K562 (cell line): ENCODE measurements around the gene SPEM3. TPM values are rescaled to one million over a fixed set of nuclear protein-coding genes. Genes with fewer than 3 reads are reported as not detected.

Experiments used
- ATAC-seq: fragments of 200-7000 bp; cut with Tn5 transposase; 3 replicates; pipeline ENCODE4 v1.9.1; 2020; ENCODE audit warnings: moderate library complexity
- BruUV-seq: library from RNA; stranded (reverse); fragments of 400-500 nt; replicated peaks from 2 replicates; lab custom pipeline; 2021; lab: Mats Ljungman, UMichigan
- CTCF ChIA-PET: fragments of 300-600 bp; formaldehyde crosslinking; extraction: SDS; loops from one replicate; lab custom pipeline; 2021; ENCODE audit warnings: low intra/inter-chr PET ratio; lab: Yijun Ruan, JAX
- POLR2A ChIA-PET: fragments of 300-600, 350-650 bp; sonication (Branson Sonifier 250); formaldehyde crosslinking; extraction: SDS; loops from one replicate; lab custom pipeline; 2021; ENCODE audit warnings: antibody characterized with exemption, inconsistent platforms; lab: Yijun Ruan, JAX
- DNase-seq, 4 experiments: peaks; one replicate each; pipeline versions ENCODE4 v3.0.0 to v3.0.0-alpha.2; 2011 to 2018; ENCODE audit warnings: low spot score in 3 of 4, mixed read lengths in 3 of 4; ENCODE audit errors: extremely low read depth in 1 of 4
- FAIRE-seq: peaks from 2 replicates; lab custom pipeline; 2011; peaks lifted over from hg19 to GRCh38; lab: Jason Lieb, UNC
- H2AFZ ChIP-seq: 2 replicates; pipeline ENCODE4 v1.6.0; 2011; ENCODE audit warnings: low read depth, low read length, control low read depth, inconsistent platforms
- H3K27ac ChIP-seq: fragments of 200-600 bp; 3 replicates; pipeline ENCODE4 v1.8.0; 2011; ENCODE audit warnings: low read depth, mild to moderate bottlenecking, control low read depth, inconsistent platforms, low read length, moderate library complexity, mixed read lengths; ENCODE audit errors: extremely low read depth
- H3K27me3 ChIP-seq, 2 experiments: fragments of 300-600 bp in 1 of 2; 2 replicates in 1 of 2; 3 replicates in 1 of 2; pipeline versions ENCODE4 v1.6.0 to v1.8.0; 2011; ENCODE audit warnings: inconsistent platforms in 2 of 2, low read length in 2 of 2, mild to moderate bottlenecking in 1 of 2, mixed read lengths in 1 of 2, moderate library complexity in 1 of 2; ENCODE audit not compliant: control insufficient read depth in 2 of 2, insufficient read depth in 2 of 2
- H3K36me3 ChIP-seq: fragments of 300-600 bp; 3 replicates; pipeline ENCODE4 v1.8.0; 2011; ENCODE audit warnings: mild to moderate bottlenecking, low read length, inconsistent platforms; ENCODE audit not compliant: control insufficient read depth, insufficient read depth
- H3K4me1 ChIP-seq, 2 experiments: fragments of 200-600 bp in 1 of 2; replicated peaks in 1 of 2; 2 replicates in 1 of 2; 3 replicates in 1 of 2; pipeline versions ENCODE4 v1.5.1 to v1.8.0; 2011; ENCODE audit warnings: inconsistent platforms in 2 of 2, low read length in 2 of 2, mild to moderate bottlenecking in 1 of 2, mixed read lengths in 1 of 2, moderate library complexity in 1 of 2; ENCODE audit not compliant: control insufficient read depth in 2 of 2, insufficient read depth in 2 of 2
- H3K4me2 ChIP-seq: 2 replicates; pipeline ENCODE4 v1.6.1; 2011; ENCODE audit warnings: low read length, control low read depth, inconsistent platforms, mixed read lengths; ENCODE audit not compliant: insufficient read depth
- H3K4me3 ChIP-seq: fragments of 200-600 bp; sonication (generic), shearing (Covaris generic); 2 replicates; pipeline ENCODE4 v1.5.1; 2016; ENCODE audit warnings: control low read depth, inconsistent platforms
- H3K79me2 ChIP-seq: fragments of 200-600 bp; 3 replicates; pipeline ENCODE4 v1.8.0; 2011; ENCODE audit warnings: low read length, inconsistent platforms; ENCODE audit not compliant: control insufficient read depth, insufficient read depth
- H3K9ac ChIP-seq, 2 experiments: 2 replicates each; pipeline versions ENCODE4 v1.6.0 to v1.6.1; 2011; ENCODE audit warnings: low read depth in 2 of 2, low read length in 2 of 2, control low read depth in 1 of 2, inconsistent platforms in 1 of 2, mild to moderate bottlenecking in 1 of 2, mixed read lengths in 1 of 2; ENCODE audit not compliant: insufficient read depth in 1 of 2
- H3K9me1 ChIP-seq: one replicate; pipeline ENCODE4 v1.6.0; 2011; ENCODE audit warnings: inconsistent platforms, mild to moderate bottlenecking, low read length, moderate library complexity; ENCODE audit not compliant: control insufficient read depth, insufficient read depth
- H3K9me3 ChIP-seq: replicated peaks from 2 replicates; pipeline ENCODE4 v1.5.1; 2011; ENCODE audit warnings: low read depth, low read length, inconsistent platforms; ENCODE audit not compliant: control insufficient read depth, insufficient read depth
- H4K20me1 ChIP-seq: replicated peaks from 2 replicates; pipeline ENCODE4 v1.6.1; 2011; ENCODE audit warnings: low read length, inconsistent platforms, mixed read lengths; ENCODE audit not compliant: control insufficient read depth, insufficient read depth
- HDAC1 ChIP-seq, 2 experiments: fragments of 450-650 bp; IDR thresholded peaks; 2 replicates each; pipeline ENCODE4 v1.6.1; 2016 to 2017; ENCODE audit warnings: inconsistent platforms in 1 of 2, mild to moderate bottlenecking in 1 of 2, moderate library complexity in 1 of 2
- HIVEP1 ChIP-seq: fragments of 250-450 bp; sonication (Bioruptor Pico); IDR thresholded peaks from 2 replicates; pipeline ENCODE4 v1.4.0; 2020; ENCODE audit warnings: mild to moderate bottlenecking
- ILK ChIP-seq: fragments of 450-650 bp; IDR thresholded peaks from 2 replicates; pipeline ENCODE4 v1.6.1; 2016; ENCODE audit warnings: missing genetic modification characterization, low read depth, mild to moderate bottlenecking, missing compliant biosample characterization, moderate library complexity, borderline replicate concordance
- KHSRP ChIP-seq: fragments of 450-650 bp; IDR thresholded peaks from 2 replicates; pipeline ENCODE4 v1.6.1; 2017
- MTF1 ChIP-seq: fragments of 250-450 bp; sonication (Bioruptor Pico); IDR thresholded peaks from 2 replicates; pipeline ENCODE4 v1.9.0; 2021; ENCODE audit warnings: moderate library complexity, mild to moderate bottlenecking, inconsistent platforms, borderline replicate concordance
- RBM17 ChIP-seq: fragments of 200-400 bp; formaldehyde crosslinking; IDR thresholded peaks from 2 replicates; pipeline ENCODE4 v1.6.1; 2017; ENCODE audit warnings: low read depth, mild to moderate bottlenecking, low read length, borderline replicate concordance
- RHOXF2B ChIP-seq: fragments of 250-450 bp; sonication (Bioruptor Pico); conservative IDR thresholded peaks from 2 replicates; pipeline ENCODE4 v1.5.1; 2021
- SNIP1 ChIP-seq: fragments of 450-650 bp; IDR thresholded peaks from 2 replicates; pipeline ENCODE4 v1.7.1; 2017; ENCODE audit warnings: low read depth, mild to moderate bottlenecking
- STAT5A ChIP-seq: IDR thresholded peaks from 2 replicates; pipeline ENCODE4 v1.6.1; 2012; ENCODE audit warnings: low read length, inconsistent platforms, borderline replicate concordance
- STAT6 ChIP-seq: sonication (generic); formaldehyde crosslinking; IDR thresholded peaks from 2 replicates; pipeline ENCODE4 v1.8.1; 2023; ENCODE audit warnings: mild to moderate bottlenecking, missing genetic modification reagents
- ZBTB11 ChIP-seq, 3 experiments: fragments of 200-800 bp in 1 of 3; fragments of 250-450 bp in 1 of 3; fragments of 450-650 bp in 1 of 3; sonication (Bioruptor Pico) in 1 of 3; sonication (Bioruptor generic) in 1 of 3; formaldehyde crosslinking in 1 of 3; IDR thresholded peaks; 2 replicates each; pipeline versions ENCODE4 v1.6.1 to v1.8.0; 2016 to 2022; ENCODE audit warnings: mild to moderate bottlenecking in 2 of 3, missing genetic modification characterization in 2 of 3, missing compliant biosample characterization in 1 of 3, moderate library complexity in 1 of 3
- ZBTB7A ChIP-seq: IDR thresholded peaks from 2 replicates; pipeline ENCODE4 v1.6.1; 2011; ENCODE audit warnings: low read depth, mild to moderate bottlenecking, low read length, moderate library complexity, borderline replicate concordance; ENCODE audit not compliant: control insufficient read depth
- ZFX ChIP-seq: sonication (generic); formaldehyde crosslinking; IDR thresholded peaks from 2 replicates; pipeline ENCODE4 v1.8.0; 2022; ENCODE audit warnings: mild to moderate bottlenecking, missing genetic modification reagents, moderate library complexity
- ZNF217 ChIP-seq: sonication (generic); formaldehyde crosslinking; IDR thresholded peaks from 2 replicates; pipeline ENCODE4 v1.8.0; 2022; ENCODE audit warnings: mild to moderate bottlenecking, missing genetic modification reagents
- ZNF316 ChIP-seq: fragments of 450-650 bp; IDR thresholded peaks from 2 replicates; pipeline ENCODE4 v1.6.1; 2016
- WGBS: fragments of 100-300 bp; shearing (Covaris generic); methylation state at CpG from one replicate; pipeline ENCODE4 v1.1.6; 2016; ENCODE audit warnings: low coverage, mixed read lengths; ENCODE audit not compliant: insufficient coverage; ENCODE audit errors: missing lambda C conversion rate; 5-methylcytosine and 5-hydroxymethylcytosine counted together
- in situ Hi-C: fragments of 300-500 bp; cut with MboI; formaldehyde crosslinking; loops from 4 replicates; pipeline ENCODE4 v1.15.0; 2018; ENCODE audit warnings: inconsistent platforms, mixed read lengths
- intact Hi-C: fragments of 100-400 bp; cut with micrococcal nuclease; formaldehyde crosslinking; loops from 2 replicates; pipeline ENCODE4 v1.14.2; 2022
- polyA plus RNA-seq, 8 experiments: library from polyadenylated mRNA; depleted of rRNA in 4 of 8; stranded (reverse) in 5 of 8; unstranded in 3 of 8; fragments of >200 nt; fragmentation: Nextera tagmentation in 2 of 8; fragmentation: Illumina TruSeq in 1 of 8; extraction: Ambion mirVana in 2 of 8; extraction: Trizol in 1 of 8; gene quantifications; 2 replicates each; pipeline versions ENCODE4 v1.2.1 to v1.2.3, GENCODE V29; 2011 to 2014; ENCODE audit warnings: inconsistent platforms in 1 of 8, missing spikeins in 1 of 8
- total RNA-seq, 7 experiments: library from RNA; depleted of rRNA in 6 of 7; stranded (reverse); fragments of >200 nt in 6 of 7; fragmentation: Illumina TruSeq in 2 of 7; extraction: Trizol in 2 of 7; gene quantifications; 2 replicates each; pipeline versions ENCODE4 v1.2.1 to v1.2.3, GENCODE V29; 2011 to 2021; ENCODE audit warnings: low replicate concordance in 1 of 7

Gene SPEM3
- total and polyA plus RNA-seq, 9 of the 15 experiments (the other 6 are each of a cell fraction or from before 2014, with no cell fraction given) = not detected

- CTCF ChIA-PET = interaction anchor here (1.0 kb wide), 1 partner anchor 127 kb away, joined by 4 read pairs; no protein-coding TSS in a partner anchor
- peak within 1 kb of the TSS; percentile 70 for H3K4me3 ChIP-seq
- ATAC-seq (peak; percentile 18), FAIRE-seq (no peak), DNase-seq (peak; percentile 64 to 76 (median 67))
- peaks cover 60% of the 10 kb centered on the region for H3K79me2 ChIP-seq
- in situ Hi-C loops = no loop called here
- peaks cover 39 to 69% of the 10 kb centered on the region in 2 experiments for H3K4me1 ChIP-seq
- H3K27ac ChIP-seq = peak within 1 kb of the TSS; percentile 92
- POLR2A ChIA-PET = interaction anchor here (0.5 to 1.3 kb wide), 10 partner anchors 9 to 127 kb away, joined by 3 to 7 read pairs (median 4); partner anchors contain the start of gene TMEM256
- 1% methylated on average over 18 of the region's 92 CpGs for WGBS
- H3K27me3 ChIP-seq = no peaks in the 10 kb centered on the region
- H3K9me3 ChIP-seq = no peaks in the 10 kb centered on the region
- intact Hi-C loops = loop anchor here (5.0 kb wide), 3 partner anchors 42 to 127 kb away; partner anchors contain the start of genes FGF11, KCTD11, TMEM102 and TMEM256
- H2AFZ ChIP-seq = peak within 1 kb of the TSS; percentile 51
- no peaks in the 10 kb centered on the region; the same call in 1 of the 3 replicates for H3K36me3 ChIP-seq
- H3K9me1 ChIP-seq = no peaks in the 10 kb centered on the region
- no TSS peak for BruUV-seq
- peak within 1 kb of the TSS; percentile 93 for H3K4me2 ChIP-seq
- peak within 1 kb of the TSS; percentile 82 to 94 for H3K9ac ChIP-seq
- 0 out of 2 replicates have a peak, but pooled peaks cover 13% of the 10 kb centered on the region for H4K20me1 ChIP-seq
- peak in 1 of 3 experiments; percentile 43; a peak in 1 of 6 replicates for TF ChIP-seq ZBTB11 (CRISPR knock-in tag; IDR thresholded peaks at IDR 0.05)
- TF ChIP-seq RBM17 = no peak
- peak; percentile 86 for TF ChIP-seq ZFX (CRISPR knock-in tag)
- TF ChIP-seq ZBTB7A = peak; percentile 43; the same call in 1 of the 2 replicates
- TF ChIP-seq STAT5A = no peak
- no peak for TF ChIP-seq ILK (tag)
- TF ChIP-seq ZNF316 = no peak
- no peak for TF ChIP-seq KHSRP
- TF ChIP-seq HDAC1 (IDR thresholded peaks at IDR 0.05) = peak in 1 of 2 experiments; percentile 45; a peak in 1 of 4 replicates
- no peak for TF ChIP-seq SNIP1
- no peak for TF ChIP-seq RHOXF2B (CRISPR knock-in tag)
- no peak for TF ChIP-seq MTF1 (CRISPR knock-in tag)
- no peak for TF ChIP-seq STAT6 (CRISPR knock-in tag)
- no peak for TF ChIP-seq ZNF217 (CRISPR knock-in tag)
- TF ChIP-seq HIVEP1 (CRISPR knock-in tag) = no peak
Observed at GRCh38 chr17:7479213-7480088, 50.8 kb downstream of the SPEM3 start, which contains the start of gene ZBTB4. Gene ZBTB4 (minus strand): TSS chr17:7479631. CDS start chr17:7466801, 12,830 bp downstream.
